Liver (tissue), 3 donors: ENCODE data around the gene SCRN2.

Experiments used
- RAD21 ChIP-seq, 2 donors: IDR thresholded peaks; 2 replicates each; pipeline ENCODE4 v1.6.1; 2016; ENCODE audit warnings: antibody characterized with exemption in 2 of 2, mild to moderate bottlenecking in 2 of 2
- TF ChIP-seq, protein P1 (sequence below): fragments of 150-350 bp; IDR thresholded peaks from 2 replicates; pipeline ENCODE4 v1.5.1; 2017; ENCODE audit warnings: improper control_type of control experiment, low read depth, low read length; ENCODE audit not compliant: missing input control
- TF ChIP-seq, protein P2 (sequence below): IDR thresholded peaks from 2 replicates; pipeline ENCODE4 v1.6.1; 2016; ENCODE audit warnings: antibody characterized with exemption, mild to moderate bottlenecking
- donor health status: healthy.
- donor health status: healthy.

DNA sequence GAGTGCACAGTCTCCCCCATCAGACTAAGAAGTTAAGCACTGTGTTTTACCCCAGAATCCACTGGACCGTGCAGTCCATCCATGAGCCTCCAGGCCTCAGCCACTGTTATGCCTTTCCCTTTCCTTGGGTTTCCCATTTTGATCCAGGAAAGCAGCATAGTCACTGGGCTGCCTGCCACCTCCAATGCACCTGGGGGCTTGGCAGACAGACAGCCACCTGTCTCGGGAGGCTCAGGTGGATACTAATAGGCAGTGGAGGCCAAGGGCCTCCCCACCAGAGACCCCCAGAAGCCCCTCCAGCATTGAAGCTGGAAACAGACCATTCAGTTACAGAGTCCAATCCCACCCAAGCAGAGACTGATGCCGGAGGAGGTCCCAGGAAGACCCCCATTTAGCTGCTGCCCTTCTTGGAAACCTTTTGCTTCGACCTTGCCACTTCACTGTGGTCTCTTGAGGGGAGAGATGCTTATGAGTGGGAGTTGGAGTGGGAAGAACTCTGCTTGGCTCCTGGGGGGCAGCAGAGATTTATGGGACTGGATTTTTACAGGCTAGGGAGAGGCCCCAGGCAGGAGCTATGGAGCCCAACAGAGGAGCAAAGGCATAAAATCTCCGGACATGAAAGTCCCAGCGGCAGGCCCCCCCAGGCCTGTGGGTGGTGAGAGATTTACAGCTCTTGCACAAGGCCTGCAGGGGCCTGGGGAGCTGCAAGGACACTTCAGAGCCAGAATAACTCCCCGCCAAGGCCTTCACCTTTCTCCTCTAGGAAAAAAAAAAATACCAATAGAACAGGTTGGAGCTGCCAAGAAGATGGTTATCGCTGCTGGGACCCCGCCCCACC, 42.7 kb upstream of the SCRN2 start:
- TF ChIP-seq, protein P1, sequence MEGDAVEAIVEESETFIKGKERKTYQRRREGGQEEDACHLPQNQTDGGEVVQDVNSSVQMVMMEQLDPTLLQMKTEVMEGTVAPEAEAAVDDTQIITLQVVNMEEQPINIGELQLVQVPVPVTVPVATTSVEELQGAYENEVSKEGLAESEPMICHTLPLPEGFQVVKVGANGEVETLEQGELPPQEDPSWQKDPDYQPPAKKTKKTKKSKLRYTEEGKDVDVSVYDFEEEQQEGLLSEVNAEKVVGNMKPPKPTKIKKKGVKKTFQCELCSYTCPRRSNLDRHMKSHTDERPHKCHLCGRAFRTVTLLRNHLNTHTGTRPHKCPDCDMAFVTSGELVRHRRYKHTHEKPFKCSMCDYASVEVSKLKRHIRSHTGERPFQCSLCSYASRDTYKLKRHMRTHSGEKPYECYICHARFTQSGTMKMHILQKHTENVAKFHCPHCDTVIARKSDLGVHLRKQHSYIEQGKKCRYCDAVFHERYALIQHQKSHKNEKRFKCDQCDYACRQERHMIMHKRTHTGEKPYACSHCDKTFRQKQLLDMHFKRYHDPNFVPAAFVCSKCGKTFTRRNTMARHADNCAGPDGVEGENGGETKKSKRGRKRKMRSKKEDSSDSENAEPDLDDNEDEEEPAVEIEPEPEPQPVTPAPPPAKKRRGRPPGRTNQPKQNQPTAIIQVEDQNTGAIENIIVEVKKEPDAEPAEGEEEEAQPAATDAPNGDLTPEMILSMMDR, result no peak
- TF ChIP-seq, protein P2, sequence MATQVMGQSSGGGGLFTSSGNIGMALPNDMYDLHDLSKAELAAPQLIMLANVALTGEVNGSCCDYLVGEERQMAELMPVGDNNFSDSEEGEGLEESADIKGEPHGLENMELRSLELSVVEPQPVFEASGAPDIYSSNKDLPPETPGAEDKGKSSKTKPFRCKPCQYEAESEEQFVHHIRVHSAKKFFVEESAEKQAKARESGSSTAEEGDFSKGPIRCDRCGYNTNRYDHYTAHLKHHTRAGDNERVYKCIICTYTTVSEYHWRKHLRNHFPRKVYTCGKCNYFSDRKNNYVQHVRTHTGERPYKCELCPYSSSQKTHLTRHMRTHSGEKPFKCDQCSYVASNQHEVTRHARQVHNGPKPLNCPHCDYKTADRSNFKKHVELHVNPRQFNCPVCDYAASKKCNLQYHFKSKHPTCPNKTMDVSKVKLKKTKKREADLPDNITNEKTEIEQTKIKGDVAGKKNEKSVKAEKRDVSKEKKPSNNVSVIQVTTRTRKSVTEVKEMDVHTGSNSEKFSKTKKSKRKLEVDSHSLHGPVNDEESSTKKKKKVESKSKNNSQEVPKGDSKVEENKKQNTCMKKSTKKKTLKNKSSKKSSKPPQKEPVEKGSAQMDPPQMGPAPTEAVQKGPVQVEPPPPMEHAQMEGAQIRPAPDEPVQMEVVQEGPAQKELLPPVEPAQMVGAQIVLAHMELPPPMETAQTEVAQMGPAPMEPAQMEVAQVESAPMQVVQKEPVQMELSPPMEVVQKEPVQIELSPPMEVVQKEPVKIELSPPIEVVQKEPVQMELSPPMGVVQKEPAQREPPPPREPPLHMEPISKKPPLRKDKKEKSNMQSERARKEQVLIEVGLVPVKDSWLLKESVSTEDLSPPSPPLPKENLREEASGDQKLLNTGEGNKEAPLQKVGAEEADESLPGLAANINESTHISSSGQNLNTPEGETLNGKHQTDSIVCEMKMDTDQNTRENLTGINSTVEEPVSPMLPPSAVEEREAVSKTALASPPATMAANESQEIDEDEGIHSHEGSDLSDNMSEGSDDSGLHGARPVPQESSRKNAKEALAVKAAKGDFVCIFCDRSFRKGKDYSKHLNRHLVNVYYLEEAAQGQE, result no peak
- no peak for TF ChIP-seq RAD21 (IDR thresholded peaks at IDR 0.05)
